IgD-negative memory B cell (primary cell): ENCODE measurements around the gene HES7. TPM values are rescaled to one million over a fixed set of nuclear protein-coding genes. Genes with fewer than 3 reads are reported as not detected.
A peak's percentile ranks its signal among the peaks of the same experiment; 100 is the strongest.

Experiments
- H3K27ac Mint-ChIP-seq, 3 donors: one replicate each; pipeline ENCODE4 v1.8.0; 2020 to 2022; ENCODE audit warnings: mild to moderate bottlenecking in 3 of 3, mixed read lengths in 3 of 3, moderate library complexity in 1 of 3
- H3K27me3 Mint-ChIP-seq: one replicate; pipeline ENCODE4 v1.8.0; 2021; ENCODE audit warnings: mixed read lengths
- H3K36me3 Mint-ChIP-seq: one replicate; pipeline ENCODE4 v1.8.0; 2020; ENCODE audit warnings: mild to moderate bottlenecking, mixed read lengths
- H3K4me1 Mint-ChIP-seq, 3 donors: one replicate each; pipeline ENCODE4 v1.8.0; 2020 to 2022; ENCODE audit warnings: mixed read lengths in 3 of 3, mild to moderate bottlenecking in 1 of 3
- H3K4me3 Mint-ChIP-seq, 4 donors: one replicate each; pipeline ENCODE4 v1.8.0; 2020 to 2022; ENCODE audit warnings: mild to moderate bottlenecking in 4 of 4, mixed read lengths in 4 of 4, moderate library complexity in 3 of 4
- H3K9me3 Mint-ChIP-seq, 3 donors: one replicate each; pipeline ENCODE4 v1.8.0; 2020 to 2021; ENCODE audit warnings: mixed read lengths in 3 of 3, mild to moderate bottlenecking in 1 of 3
- polyA plus RNA-seq: library from polyadenylated mRNA; unstranded; fragments of 300-500 nt; fragmentation: Illumina TruSeq; gene quantifications from one replicate; pipeline ENCODE4 v1.2.3, GENCODE V29; 2021

Gene HES7
- polyA plus RNA-seq, 1 donor from 2014 or later = not detected

DNA sequence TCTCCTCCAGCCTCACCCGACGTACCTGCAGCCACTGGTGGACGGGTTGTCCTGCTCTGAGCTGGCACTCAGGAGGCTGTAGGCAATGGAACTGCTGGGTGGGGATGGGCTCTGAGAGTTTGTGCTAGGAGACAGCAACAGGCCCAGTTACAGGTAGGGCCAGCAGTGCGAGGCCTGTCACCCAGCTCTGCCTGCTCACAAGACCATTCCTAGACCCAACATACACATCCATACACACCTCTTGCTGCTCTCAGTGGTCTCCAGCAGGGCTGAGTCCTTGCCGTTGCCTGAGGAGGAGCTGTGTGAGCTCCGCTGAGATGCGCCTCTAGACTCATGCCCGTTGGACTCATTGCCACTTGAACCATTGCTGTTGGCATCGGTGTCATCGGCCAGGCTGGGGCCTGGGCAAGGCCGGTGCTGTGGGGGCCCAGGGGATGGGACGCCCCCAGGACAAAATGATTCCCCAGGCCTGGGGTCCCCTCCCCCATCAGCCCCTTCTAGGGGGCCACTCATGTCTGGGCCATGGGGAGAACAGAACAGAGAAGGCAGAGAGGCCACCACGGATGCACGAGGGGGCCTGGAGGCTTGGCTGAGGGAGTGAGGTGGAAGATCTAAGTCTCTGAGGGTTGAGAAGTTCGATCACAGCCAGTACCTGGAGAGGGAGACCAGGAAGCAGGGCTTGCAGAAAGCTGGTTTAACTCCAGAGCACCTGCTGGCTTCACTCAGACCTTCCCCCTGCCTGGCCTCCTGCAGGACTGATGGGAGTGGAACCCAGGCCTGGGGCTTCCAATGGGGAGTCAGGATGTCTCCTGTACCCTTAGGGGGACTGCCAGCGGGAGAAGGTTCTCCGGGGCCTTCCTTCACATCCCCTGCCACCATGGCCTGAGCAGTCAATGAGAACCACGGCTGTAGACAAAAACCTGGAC, 26.6 kb upstream of the HES7 start:
- Mint-ChIP-seq H3K4me3 (peak overlapping the region in 3 of 4 donors; percentile 52 to 95 (median 95)), H3K27ac (peak overlapping the region in 2 of 3 donors; percentile 93 to 100), H3K9me3 (no peaks in the 10 kb centered on the region), H3K27me3 (peaks cover 5% of the 10 kb centered on the region), H3K4me1 (peaks cover 17 to 30% (median 28%) of the 10 kb centered on the region in 3 donors), H3K36me3 (peaks cover 8% of the 10 kb centered on the region)

DNA sequence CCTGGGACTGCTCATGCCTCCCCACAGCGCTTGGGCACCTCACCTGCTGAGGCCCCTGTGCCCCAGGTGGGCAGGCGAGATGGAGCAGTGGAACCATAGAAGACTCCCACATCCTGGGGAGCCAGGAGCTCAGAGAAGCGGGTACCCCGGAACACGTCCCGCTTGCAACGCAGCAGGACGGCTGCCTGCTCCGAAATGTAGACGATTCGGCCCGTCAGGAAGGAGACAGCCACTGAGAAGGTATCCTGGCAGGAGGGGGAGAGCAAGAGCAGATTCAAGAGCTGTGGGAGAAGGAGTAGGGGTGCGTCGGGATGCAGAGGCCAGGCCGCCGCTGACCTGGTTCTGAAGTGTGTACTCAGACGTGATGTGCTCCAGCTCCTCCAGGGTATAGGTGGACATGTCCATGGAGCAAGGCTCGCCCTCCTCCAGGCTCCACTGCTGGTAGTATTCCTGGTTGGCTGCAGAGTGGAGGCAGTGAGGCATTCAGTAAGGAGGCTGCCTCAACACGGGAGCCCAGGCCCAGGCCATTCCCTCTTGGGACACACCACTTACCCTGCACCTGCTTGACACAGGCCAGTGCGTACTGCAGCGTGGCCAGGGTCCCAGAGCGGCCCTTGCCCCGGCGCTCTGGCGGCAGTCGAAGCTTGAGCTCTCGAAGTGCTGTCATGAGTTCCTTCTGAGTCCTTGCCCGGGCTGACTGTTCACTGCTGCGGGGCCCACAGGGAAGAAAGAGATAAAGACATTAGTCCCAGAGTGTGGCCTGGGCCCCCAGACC, 25.7 kb upstream of the HES7 start:
- Mint-ChIP-seq H3K9me3 (no peaks in the 10 kb centered on the region), H3K4me3 (peak overlapping the region; percentile 41 to 84 (median 64)), H3K36me3 (peaks cover 8% of the 10 kb centered on the region), H3K4me1 (peaks cover 10 to 30% (median 21%) of the 10 kb centered on the region in 3 donors), H3K27ac (peak overlapping the region in 1 of 3 donors; percentile 84), H3K27me3 (peaks cover 5% of the 10 kb centered on the region)

DNA sequence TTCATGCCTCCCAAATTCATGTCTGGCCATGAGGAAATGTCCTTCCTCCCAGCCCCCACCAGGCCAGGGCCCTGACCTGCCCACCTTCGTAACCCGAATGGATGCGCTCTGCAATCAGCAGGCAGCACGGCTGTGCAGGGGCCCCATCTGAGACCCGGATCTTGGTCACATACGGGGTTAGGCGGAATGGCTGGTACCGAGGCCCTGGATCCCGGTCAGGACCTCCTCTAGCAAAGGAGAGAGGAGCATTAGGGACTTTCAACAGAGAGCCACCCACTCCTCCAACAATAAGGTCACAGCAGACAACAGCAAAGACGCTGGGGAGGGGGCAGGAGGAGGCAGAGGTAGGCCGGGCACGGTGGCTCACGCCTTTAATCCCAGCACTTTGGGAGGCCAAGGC, 24.7 kb upstream of the HES7 start:
- H3K4me1 Mint-ChIP-seq = peaks cover 6 to 24% (median 16%) of the 10 kb centered on the region in 3 donors
- H3K9me3 Mint-ChIP-seq = no peaks in the 10 kb centered on the region
- H3K4me3 Mint-ChIP-seq = peak overlapping the region in 1 of 4 donors; percentile 60
- peaks cover 6% of the 10 kb centered on the region for H3K36me3 Mint-ChIP-seq
- H3K27me3 Mint-ChIP-seq = peaks cover 5% of the 10 kb centered on the region
- peak overlapping the region in 2 of 3 donors; percentile 71 to 87 for H3K27ac Mint-ChIP-seq

DNA sequence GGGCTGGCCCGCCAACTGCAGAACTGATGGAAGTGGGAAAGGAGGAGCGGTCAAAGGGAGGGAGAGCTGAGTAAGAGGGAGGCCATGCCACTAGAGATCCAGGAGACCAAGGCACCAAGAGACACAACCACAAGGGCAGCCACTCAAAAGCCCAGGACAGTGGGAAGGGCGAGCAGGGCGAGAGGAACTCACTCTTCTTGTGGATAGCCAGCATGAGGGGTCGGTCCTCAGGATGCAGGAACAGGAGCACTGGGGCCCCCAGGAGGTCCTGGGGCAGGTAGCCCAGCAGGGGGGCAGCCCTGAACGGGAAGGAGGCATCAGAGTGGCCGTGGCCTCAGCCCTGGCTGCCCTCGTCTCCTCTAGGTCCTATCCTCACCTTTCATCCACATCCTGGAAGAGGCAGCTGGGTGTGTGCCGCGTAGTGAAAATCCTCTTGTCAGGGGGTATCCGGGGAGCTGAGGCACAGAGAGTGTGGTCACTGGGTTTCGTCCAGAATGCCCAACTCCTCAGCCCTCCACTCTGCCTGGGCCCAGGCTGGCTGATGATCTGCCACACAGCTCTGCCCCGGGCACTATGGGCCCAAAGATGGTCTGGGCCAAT, 24.0 kb upstream of the HES7 start:
- H3K4me3 Mint-ChIP-seq = peak overlapping the region in 2 of 4 donors; percentile 51 to 60

DNA sequence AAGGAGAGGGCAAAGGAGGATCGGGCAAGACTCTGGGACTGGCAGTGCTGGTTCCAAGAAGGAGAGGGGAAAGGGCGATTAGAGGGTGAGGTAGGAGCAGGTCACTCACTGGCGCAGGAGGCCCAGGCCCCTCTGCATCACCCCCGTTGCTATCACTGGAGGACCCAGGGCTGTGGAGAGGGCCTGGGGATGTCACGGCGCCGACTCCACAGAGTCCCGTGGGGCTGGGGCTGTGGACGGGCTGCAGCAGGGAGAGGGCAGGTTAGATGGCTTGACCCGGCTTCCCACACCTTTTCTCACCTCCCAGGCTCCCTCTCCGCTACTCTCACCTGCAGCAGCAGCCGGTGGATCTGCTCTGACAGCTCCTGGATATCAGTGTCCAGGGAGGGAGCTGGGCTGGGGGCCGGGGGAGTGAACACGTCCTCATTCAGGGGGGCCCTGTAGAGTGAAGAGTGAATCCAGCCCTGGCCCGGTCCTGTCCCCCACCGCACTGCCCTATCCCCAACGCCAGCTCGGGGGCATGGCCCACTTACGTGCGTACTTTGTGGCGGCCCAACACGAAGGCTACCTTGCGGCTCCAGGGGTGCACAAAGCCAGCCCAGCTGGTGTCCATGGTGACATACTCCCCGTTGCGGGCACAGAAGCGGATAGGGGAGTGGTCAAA, 23.4 kb upstream of the HES7 start:
- peaks cover 6% of the 10 kb centered on the region for H3K36me3 Mint-ChIP-seq
- H3K4me3 Mint-ChIP-seq = peak overlapping the region in 2 of 4 donors; percentile 51 to 61
- no peaks in the 10 kb centered on the region for H3K9me3 Mint-ChIP-seq
- peaks cover 6 to 12% (median 8%) of the 10 kb centered on the region in 3 donors for H3K4me1 Mint-ChIP-seq
- H3K27me3 Mint-ChIP-seq = peaks cover 5% of the 10 kb centered on the region
- H3K27ac Mint-ChIP-seq = peak overlapping the region in 1 of 3 donors; percentile 26

More for the DNA sequence above, 24.0 kb upstream of the HES7 start:
- H3K36me3 Mint-ChIP-seq = peaks cover 6% of the 10 kb centered on the region
- H3K27ac Mint-ChIP-seq = no peak overlapping the region
- H3K9me3 Mint-ChIP-seq = no peaks in the 10 kb centered on the region
- H3K27me3 Mint-ChIP-seq = peaks cover 5% of the 10 kb centered on the region
- peaks cover 6 to 17% (median 11%) of the 10 kb centered on the region in 3 donors for H3K4me1 Mint-ChIP-seq

DNA sequence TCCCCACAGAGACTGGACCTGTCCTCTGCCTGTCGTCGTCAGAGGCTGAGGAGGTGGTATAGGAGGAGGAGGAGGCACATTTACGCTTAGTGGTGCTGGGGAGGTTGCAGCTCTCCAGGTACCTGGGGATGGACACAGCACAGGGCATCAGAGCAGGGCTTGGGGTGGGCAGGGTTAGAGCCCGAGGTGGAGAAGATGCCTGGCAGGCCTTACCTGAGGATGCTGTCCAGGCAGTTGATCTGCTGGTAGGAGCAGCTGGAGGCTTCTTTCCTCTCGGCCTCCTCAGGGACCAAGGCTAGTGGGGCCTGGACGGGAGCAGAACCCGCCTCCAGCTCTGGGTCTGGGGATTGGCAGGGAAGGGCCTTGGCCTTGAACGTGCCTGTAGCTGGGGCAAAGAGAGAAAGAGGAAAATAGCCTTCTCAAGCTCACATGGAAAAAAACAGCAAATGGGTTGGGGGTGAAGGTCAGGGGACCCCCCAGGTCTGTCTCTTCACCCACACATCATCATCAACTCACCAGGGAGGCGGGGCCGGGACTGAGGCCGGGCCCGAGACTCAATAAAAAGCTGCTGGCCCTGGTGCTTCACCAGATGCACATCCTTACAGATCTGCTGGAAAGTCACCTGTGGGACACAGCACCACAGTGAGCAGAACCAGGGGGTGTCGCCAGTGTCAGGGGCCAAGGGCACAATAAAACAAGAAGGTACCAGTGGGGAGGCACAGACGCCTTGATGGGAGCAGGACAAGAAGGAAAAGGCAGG, 22.7 kb upstream of the HES7 start:
- Mint-ChIP-seq H3K9me3 (no peaks in the 10 kb centered on the region), H3K4me3 (peak overlapping the region in 3 of 4 donors; percentile 13 to 61 (median 27)), H3K27me3 (peaks cover under 1% of the 10 kb centered on the region), H3K27ac (peak overlapping the region in 1 of 3 donors; percentile 26), H3K4me1 (peaks cover 3 to 8% (median 4%) of the 10 kb centered on the region in 3 donors), H3K36me3 (peaks cover 6% of the 10 kb centered on the region)

DNA sequence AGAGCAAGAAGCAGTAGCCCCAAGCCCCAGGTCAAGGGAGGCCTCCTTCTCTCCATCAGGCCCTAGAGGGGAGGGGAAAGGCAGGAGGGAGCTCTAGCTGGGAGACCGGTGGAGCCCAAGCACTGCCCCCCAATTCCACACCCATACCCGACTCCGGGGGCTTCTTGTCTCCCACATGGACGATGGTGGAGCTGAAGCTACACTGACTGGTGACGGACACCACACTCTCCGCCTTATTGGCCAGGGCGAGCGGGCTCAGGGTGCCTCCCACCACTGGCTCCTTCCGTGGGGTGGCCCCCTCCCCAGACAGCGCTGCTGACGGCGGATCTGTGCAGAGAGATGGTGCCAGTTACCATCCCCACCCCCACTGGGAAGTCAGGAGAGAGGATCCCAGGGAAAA, 21.9 kb upstream of the HES7 start:
- Mint-ChIP-seq H3K27me3 (no peaks in the 10 kb centered on the region), H3K9me3 (no peaks in the 10 kb centered on the region), H3K4me3 (peak overlapping the region in 2 of 4 donors; percentile 45 to 61), H3K4me1 (peaks cover 0 to 4% (median 2%) of the 10 kb centered on the region in 3 donors), H3K36me3 (peaks cover 6% of the 10 kb centered on the region), H3K27ac (no peak overlapping the region)

DNA sequence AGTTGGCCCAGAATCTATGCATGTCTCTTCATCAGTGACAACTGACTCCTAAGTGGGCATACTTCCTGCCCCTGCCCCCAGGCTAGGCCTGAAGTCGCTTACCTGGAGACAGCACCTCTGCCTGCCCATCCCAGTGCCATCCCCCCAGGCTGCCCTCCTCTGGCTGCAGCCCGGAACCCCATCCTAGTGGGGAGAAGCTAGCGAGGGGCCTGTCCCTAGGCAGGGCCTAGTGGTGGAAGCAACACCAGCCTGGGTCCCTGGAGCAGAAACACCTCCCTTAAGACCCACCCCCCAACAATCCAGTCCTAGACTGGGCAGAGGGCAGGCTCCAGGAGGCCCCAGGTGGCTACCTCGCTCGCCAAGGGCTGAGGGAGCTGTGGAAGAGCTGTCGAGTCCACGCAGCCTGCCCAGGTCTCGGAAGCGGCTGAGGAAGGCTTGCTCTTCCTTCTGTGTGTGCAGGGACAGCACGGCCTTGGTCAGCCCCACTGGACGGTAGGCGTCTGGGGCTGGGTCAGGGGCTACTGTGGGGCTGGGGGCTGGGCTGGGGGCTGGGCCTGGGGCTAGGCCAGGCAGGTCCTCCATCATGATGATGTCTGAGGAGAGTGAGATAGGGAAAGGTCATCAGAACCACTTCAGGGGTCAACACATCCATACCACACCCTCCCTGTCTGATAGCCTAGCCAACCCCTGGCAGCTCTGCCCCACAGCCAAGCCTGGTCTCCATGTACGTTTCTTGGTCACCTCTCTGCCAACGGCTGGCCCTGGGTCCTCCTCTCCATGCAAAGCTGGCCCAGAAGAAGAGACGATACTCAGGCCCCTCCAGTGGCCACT, 20.7 kb upstream of the HES7 start:
- peak overlapping the region in 1 of 4 donors; percentile 74 for H3K4me3 Mint-ChIP-seq
- H3K9me3 Mint-ChIP-seq = no peaks in the 10 kb centered on the region
- H3K4me1 Mint-ChIP-seq = peaks cover 0 to 2% (median 2%) of the 10 kb centered on the region in 3 donors
- H3K36me3 Mint-ChIP-seq = peaks cover 6% of the 10 kb centered on the region
- H3K27me3 Mint-ChIP-seq = no peaks in the 10 kb centered on the region
- H3K27ac Mint-ChIP-seq = no peak overlapping the region

DNA sequence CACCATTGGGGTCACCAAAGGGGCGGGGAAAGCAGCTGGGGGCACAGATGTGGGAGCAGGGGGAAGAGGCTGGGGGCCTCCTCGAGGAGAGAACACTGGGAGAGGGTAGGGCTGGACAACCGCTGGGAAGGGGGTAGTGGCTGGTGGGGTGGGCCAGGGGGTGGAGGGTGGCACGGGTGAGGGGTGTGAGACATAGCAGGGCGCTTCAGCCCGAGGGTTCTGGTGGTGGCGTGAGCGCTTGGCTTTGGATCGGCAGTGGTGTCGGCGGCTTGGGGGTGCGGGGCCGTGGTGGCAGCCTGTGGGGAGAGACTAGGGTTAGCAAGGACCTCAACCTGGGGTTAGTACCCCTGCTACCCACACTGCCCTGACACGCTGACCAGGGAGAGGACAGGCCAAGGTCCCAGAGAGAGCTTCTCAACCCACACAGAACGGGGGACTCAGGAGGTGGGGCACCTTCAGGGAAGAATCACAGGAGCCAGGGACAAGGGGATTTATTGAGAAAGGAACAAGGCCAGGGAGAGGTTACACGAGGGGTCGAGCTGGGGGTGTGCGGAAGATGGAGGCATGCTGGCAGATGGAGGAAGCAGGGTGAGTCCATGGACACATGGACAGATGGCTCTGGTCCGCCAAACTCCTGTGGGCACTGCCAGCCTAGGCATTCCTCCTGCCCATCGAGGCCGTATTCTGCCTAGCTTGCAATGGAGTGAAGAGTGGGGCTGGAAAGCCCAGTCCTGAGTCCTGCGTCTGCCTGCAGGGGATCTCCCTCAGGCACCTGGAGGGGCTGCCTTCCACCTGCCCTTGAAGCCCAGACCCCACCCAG, 19.9 kb upstream of the HES7 start:
- Mint-ChIP-seq H3K4me3 (peak overlapping the region in 3 of 4 donors; percentile 30 to 74 (median 33)), H3K27ac (peak overlapping the region in 1 of 3 donors; percentile 35), H3K9me3 (no peaks in the 10 kb centered on the region), H3K27me3 (no peaks in the 10 kb centered on the region), H3K4me1 (peaks cover 0 to 5% (median 2%) of the 10 kb centered on the region in 3 donors), H3K36me3 (peaks cover 6% of the 10 kb centered on the region)

DNA sequence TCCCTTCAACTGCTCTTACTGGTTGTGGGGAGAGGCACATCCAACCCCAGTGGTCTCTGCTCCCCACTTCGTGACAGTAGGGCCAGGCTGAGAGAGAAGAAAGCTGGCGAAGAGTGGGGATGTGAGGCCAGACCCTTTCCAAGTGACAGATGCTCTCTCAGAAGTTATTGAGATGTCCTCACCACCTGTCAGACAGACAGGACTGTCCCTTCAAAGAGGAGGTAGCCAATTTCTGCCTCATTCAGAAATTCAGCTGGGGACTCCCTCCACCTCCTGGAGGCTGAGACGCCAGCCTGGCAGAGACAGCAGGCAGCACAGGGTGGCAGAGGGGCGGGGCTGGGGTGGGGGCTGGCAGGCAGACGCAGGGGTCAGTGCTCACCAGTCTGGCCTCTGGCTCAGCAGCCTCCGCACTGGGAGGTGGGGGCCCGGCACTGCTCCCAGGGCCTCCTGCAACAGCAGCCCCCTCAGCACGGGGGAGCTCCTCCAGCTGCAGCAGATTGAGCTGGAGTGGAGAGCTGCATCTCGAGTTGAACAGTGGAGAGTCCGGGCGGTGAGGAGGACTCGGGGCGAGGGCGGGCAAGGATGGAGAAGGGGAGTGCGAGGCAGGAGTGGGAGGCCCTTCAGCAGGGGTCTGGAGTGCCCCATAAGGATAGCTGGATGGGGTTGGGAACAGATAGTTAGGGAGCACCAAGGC, 19.1 kb upstream of the HES7 start:
- Mint-ChIP-seq H3K9me3 (no peaks in the 10 kb centered on the region), H3K27ac (peak overlapping the region in 1 of 3 donors; percentile 46), H3K36me3 (peaks cover 6% of the 10 kb centered on the region), H3K4me3 (peak overlapping the region in 1 of 4 donors; percentile 74), H3K4me1 (peaks cover 0 to 5% (median 2%) of the 10 kb centered on the region in 3 donors), H3K27me3 (no peaks in the 10 kb centered on the region)

DNA sequence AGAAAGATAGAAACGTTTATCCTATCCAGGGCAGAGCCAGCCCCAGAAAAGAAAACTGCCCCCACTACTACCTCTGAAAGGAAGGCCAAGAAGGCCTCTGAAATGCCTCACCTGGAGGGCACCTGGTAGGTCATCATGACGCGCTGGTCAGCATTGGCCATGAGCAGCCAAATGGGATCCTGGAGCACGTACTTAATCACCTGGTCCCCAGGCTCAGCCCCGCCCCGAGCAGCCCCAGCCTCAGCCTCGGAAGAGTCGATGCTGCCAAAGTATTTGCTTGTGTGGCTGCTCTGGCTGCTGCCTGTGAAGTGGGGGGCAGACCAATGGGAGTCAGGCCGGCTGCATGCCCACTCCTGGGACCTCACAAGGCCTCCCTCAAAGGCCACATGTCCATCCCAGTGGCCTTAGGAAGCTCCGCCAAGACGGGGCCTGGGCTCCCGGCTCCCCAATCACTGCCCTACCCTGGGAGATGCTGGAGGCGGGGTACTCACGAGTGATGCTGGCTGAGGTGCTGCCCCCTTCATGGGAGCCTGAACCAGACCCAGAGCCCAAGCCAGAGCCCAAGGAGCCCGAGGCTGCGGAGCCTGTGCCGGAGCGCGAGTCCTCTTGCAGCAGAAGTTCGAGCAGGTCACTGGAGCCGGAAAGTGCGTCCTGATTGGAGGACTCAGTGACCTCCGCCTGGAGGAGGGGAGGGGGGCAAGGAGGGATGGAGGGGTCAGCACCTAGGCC, 18.4 kb upstream of the HES7 start:
- Mint-ChIP-seq H3K4me3 (peak overlapping the region in 1 of 4 donors; percentile 41), H3K9me3 (no peaks in the 10 kb centered on the region), H3K27me3 (no peaks in the 10 kb centered on the region), H3K4me1 (peaks cover 0 to 5% (median 2%) of the 10 kb centered on the region in 3 donors), H3K27ac (no peak overlapping the region), H3K36me3 (peaks cover 3% of the 10 kb centered on the region)
